H1 (cell line): ENCODE results near the gene PPIL3.

ENCODE experiments used
- CREB1 ChIP-seq: IDR thresholded peaks from 2 replicates; pipeline ENCODE4 v1.6.1; 2012; ENCODE audit warnings: inconsistent platforms
- E2F6 ChIP-seq: IDR thresholded peaks from 2 replicates; pipeline ENCODE4 v1.6.1; 2012; ENCODE audit warnings: inconsistent platforms
- MAX ChIP-seq: IDR thresholded peaks from 2 replicates; pipeline ENCODE4 v1.6.1; 2012; ENCODE audit warnings: inconsistent platforms
- POLR2AphosphoS5 ChIP-seq: IDR thresholded peaks from 2 replicates; pipeline ENCODE4 v1.6.1; 2011; ENCODE audit warnings: low read depth, low read length

DNA sequence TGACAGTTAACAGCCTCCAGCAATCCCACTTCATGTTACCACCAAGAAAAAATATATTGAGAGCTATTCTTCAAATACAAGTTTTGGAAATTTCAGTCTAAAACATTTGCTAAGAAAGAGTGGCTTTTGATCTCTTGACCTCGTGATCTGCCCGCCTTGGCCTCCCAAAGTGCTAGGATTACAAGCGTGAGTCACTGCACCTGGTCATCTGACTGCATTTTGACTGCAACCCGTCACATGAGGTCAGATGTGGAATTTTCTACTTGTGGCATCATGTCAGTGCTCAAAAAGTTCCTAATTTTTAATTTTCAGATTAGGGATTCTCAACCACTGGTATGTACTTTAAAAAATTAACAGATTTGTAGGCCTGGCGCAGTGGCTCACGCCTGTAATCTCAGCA is 15.3 kb downstream of the PPIL3 start:
- no peak for TF ChIP-seq MAX
- no peak for TF ChIP-seq E2F6
- TF ChIP-seq CREB1, result no peak
- TF ChIP-seq POLR2AphosphoS5, result no peak
